ENCODE data around the gene TMCO4.

The TMCO4 gene

GRCh38 chr1:19739628-19740027, 60.1 kb downstream of the TMCO4 start:
- DNase-seq (ENCODE audit: low read depth) = no peak
- no peak overlapping the region for H3K4me3 ChIP-seq (ENCODE audit: low read depth, low read length)
- no peak for TF ChIP-seq CTCF (conservative IDR thresholded peaks at IDR 0.05; ENCODE audit: low read depth, low read length)

- TF ChIP-seq CTCF (conservative IDR thresholded peaks at IDR 0.05; ENCODE audit: low read depth, low read length) = no peak
- DNase-seq (ENCODE audit: low read depth) = peak; percentile 12
- H3K4me3 ChIP-seq (ENCODE audit: low read depth, low read length) = no peak overlapping the region
These were observed 61.0 kb downstream of the TMCO4 start for GRCh38 chr1:19738669-19739068.

GRCh38 chr1:19738076-19738475, 61.6 kb downstream of the TMCO4 start:
- no peak for TF ChIP-seq CTCF (conservative IDR thresholded peaks at IDR 0.05; ENCODE audit: low read depth, low read length)
- no peak for DNase-seq (ENCODE audit: low read depth)
- H3K4me3 ChIP-seq (ENCODE audit: low read depth, low read length) = no peak overlapping the region

GRCh38 chr1:19737104-19737825, 62.5 kb downstream of the TMCO4 start:
- TF ChIP-seq CTCF (conservative IDR thresholded peaks at IDR 0.05; ENCODE audit: low read depth, low read length) = peak; percentile 38
- DNase-seq (ENCODE audit: low read depth) = peak; percentile 56
- no peak overlapping the region for H3K4me3 ChIP-seq (ENCODE audit: low read depth, low read length)

- peak; percentile 96 for DNase-seq (ENCODE audit: low read depth)
- no peak for TF ChIP-seq CTCF (conservative IDR thresholded peaks at IDR 0.05; ENCODE audit: low read depth, low read length)
- H3K4me3 ChIP-seq (ENCODE audit: low read depth, low read length) = no peak overlapping the region
These were observed 64.1 kb downstream of the TMCO4 start for GRCh38 chr1:19735440-19736127.

- DNase-seq (ENCODE audit: low read depth) = peak; percentile 76
- TF ChIP-seq CTCF (conservative IDR thresholded peaks at IDR 0.05; ENCODE audit: low read depth, low read length) = no peak
- H3K4me3 ChIP-seq (ENCODE audit: low read depth, low read length) = no peak overlapping the region
These were observed 65.2 kb downstream of the TMCO4 start for GRCh38 chr1:19734472-19734999.
